Hematopoietic multipotent progenitor cell treated with erythropoietin and hydrocortisone succinate and interleukin-3 and kit ligand, for 8 days (in vitro differentiated cells): ENCODE results near the gene NAT16.
"Not testable (repeated sequence)": the region's sequence is repeated elsewhere in the genome, so short reads cannot be mapped to it uniquely, and the experiment has no call there.

Experiments
- DNase-seq: peaks from one replicate; pipeline ENCODE4 v3.0.0-alpha.2; 2015

The NAT16 gene

DNA sequence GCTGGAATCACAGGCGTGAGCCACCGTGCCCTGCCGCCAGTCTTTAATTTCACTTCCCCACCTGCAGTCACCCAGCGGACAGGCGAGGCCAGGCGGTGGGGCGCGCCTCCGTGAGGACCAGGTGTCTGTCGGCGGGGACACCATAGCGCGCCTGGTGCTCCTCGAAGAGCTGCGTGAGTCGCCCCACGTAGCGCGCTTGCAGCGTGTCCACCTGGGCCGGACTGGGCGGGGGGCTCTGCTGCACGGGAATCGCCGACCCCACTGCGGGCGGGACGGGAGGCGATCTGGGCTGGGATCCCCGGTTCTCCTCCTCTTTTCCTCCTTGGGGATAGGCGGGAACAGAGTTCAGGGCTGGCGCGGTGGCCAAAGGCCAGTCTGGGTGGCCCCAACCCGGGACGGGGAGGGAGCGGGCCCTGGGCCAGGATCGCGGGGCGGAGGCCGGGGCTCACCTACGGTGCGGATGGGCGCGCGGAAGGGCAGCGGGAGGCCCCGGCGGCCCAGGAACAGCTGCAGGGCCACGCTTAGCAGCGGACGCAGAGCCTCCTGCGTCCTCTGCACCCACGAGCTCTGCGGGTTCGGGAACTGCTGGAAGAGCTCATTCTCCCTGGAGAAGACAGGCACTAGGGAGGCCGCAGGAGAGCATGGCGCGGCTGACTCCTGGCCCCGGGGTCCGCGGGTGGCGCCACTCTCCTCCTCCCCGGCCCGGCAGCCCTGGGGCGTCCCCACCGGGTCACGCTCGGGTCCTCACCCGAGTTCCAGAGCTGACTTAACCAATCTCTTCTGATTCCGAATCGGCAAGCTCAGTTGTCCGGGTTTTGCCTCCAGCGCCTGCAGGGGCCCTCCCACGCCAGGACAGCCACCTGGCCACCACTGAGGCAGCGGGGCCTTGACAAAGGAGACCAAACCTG is 21.9 kb upstream of the NAT16 start:
- no peak for DNase-seq

DNA sequence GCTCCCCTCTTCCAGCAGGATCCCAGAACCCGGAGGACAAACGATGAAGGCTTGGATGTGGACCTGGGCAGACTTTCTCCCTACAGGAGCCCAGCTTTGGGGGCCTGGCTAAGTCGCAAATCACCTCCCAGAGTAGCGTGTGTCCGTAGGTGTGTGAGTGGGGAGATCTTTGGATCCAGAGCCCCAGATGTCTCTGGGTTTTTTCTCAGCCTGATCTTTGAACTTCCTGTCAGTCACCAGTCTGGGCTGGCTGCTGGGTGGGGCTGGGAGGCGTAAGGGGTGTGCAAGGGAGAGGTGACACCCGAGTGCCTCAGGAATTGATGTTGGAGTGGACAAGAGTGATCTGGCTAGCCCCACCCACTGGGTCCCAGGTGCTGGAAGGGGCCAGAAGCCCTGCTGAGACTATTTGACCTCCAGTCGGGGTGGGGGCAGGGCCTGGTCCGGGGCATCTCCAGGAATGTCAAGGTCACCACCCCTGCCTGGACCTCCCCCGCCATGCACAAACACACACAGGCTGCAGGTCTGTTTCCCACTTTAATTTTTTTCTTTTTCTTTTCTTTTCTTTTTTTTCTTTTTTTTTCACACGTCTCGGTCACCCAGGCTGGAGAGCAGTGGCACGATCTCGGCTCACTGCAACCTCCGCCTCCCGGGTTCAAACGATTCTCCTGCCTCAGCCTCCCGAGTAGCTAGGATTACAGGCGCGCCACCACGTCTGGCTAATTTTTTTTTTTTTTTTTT is 20.9 kb upstream of the NAT16 start, which contains the start of gene MOGAT3:
TSS of gene MOGAT3 (minus strand) at position 175 of the 738 bp plus-strand sequence. CDS start 182 bp downstream, outside the sequence.
- no peak for DNase-seq

DNA sequence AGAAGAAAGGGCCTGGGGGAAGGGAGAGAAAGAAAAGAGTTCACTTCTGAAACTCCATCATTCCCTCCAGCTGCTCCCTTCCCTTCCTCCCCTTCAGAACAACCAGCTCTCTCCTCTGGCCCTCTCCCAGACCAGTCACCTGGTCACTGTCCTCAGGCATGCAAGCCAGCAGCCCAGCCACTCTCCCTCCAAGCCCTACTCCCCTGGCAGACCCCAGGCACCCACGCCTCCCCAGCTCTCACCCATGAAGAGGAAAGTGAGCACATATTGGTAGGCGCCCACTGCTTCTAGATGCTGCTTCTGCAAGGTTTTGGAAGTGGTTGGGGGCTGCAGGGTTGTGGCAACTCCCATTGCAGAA is 20.4 kb upstream of the NAT16 start:
- DNase-seq: no peak

DNA sequence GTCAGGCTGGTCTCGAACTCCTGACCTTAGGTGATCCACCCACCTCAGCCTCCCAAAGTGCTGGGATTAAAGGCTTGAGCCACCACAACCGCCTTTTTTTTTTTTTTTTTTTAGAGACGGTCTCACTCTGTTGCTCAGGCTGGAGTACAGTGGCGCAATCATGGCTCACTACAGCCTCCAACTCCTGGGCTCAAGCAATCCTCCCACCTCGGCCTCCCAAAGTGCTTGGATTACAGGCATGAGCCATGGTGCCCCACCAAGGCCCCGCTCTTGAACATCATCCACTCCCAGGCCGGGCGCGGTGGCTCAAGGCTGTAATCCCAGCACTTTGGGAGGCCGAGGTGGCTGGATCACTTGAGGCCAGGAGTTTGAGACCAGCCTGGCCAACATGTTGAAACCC is 19.4 kb upstream of the NAT16 start:
- not testable (repeated sequence) for DNase-seq

DNA sequence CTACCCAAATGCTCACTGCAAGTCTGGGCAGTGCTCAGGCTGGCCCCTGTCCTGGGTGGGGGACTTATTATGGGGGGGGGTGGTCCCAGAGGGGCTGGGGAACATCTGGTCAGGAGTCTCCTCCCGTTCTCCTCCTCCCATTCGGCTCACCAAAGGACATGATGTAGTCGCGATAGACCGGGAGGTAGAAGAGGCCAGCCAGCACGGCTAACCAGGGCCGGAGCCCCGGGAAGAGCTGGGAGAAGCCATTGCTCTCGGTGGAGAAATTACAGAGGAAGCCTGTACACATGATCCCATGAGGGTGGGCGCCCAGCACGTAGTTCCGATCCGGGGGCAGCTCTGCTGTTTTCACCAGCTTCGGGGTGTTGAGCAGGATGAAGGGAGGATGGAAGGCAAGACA is 18.4 kb upstream of the NAT16 start:
- no peak for DNase-seq

DNA sequence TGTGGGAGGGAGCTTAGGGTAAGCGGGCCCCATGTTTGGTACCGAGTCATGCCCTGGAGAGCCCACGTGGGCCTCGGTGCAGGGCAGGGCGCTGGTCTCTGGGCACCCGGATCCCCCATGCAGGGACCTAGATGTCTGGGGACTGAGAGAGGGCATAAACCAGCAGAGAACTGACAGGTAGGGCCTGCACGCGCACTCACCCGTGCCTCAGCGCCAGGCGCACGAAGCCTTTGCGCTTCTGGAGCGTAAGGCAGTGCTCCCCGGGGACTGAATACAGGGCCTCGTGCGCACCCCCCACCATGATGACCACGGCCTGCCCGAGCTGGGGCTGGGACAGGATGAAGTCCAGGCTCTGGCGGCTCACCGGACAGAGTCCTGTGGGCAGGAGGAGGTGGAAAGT is 17.9 kb upstream of the NAT16 start:
- DNase-seq: no peak

DNA sequence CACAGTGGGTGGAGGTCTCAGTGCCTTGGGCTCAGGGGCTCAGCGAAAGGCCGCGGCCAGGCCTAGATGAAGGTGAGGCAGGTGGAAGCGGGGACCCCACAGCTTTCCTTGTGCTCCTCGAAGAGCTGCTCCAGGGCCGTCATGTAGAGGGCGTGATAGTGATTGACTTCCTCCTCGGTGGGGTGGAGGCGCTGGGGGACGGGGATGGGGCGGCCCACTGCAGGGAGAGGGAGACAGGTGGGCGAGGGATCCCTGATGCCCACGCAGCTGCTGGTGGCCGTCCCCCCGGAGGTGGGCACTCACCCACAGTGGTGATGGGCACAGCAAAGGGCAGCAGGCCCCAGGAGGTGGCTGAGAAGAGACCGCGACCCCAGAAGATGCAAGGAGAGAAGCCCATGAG is 15.8 kb upstream of the NAT16 start:
- no peak for DNase-seq

DNA sequence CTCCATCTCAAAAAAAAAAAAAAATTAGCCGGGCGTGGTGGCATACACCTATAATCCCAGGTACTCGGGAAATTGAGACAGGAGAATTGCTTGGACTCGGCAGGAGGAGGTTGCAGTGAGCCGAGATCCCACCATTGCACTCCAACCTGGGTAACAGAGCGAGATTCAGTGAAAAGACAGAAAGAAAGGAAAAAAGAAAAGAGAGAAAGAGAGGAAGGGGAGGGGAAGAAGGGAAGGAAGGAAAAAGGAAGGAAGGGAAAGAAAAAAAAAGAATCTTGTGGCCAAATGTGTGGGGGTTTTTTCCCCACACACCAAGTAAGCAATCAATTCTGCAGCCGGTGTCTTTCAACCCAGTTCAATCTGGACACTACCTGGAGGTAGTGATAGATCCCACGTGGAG is 9.0 kb upstream of the NAT16 start:
- no peak for DNase-seq

DNA sequence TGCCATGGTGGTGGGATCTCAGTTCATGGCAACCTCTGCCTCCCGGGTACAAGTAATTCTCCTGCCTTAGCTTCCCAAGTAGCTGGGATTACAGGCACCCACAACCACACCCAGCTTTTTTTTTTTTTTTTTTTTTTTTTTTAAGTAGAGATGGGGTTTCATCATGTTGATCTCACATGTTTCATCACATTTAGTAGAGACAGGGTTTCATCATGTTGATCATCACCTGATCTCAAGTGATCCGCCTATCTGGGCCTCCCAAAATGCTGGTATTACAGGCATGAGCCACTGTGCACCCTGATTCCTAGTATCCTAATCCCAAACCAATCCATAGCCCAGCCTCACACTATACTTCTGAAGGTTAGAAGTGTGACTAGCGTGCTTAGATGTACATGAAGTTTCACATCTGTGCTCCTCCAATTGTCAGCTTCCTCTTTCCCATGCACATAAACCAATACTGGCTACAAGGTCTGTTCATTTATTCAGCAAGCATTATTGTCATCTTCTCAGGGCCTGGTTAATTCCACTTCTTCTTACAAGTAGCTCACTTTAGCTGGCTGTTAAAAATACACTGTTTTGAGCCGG is 6.8 kb upstream of the NAT16 start:
- no peak for DNase-seq

DNA sequence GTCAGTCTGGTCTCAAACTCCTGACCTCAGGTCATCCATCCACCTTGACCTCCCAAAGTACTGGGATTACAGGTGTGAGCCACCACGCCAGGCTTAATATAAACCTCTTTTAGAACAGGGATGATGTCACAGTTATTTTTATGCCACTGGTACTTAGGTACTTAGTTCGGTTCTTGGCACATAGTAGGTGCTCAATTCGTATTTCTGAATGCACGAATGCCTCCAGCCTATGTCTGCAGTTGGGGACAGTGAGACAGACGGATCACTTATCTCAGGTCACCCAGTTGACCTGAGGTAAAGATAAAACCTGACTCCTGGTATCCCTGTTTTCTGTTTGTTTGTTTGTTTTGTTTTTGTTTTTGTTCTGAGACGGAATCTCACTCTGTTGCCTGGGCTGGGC is 6.1 kb upstream of the NAT16 start:
- no peak for DNase-seq

DNA sequence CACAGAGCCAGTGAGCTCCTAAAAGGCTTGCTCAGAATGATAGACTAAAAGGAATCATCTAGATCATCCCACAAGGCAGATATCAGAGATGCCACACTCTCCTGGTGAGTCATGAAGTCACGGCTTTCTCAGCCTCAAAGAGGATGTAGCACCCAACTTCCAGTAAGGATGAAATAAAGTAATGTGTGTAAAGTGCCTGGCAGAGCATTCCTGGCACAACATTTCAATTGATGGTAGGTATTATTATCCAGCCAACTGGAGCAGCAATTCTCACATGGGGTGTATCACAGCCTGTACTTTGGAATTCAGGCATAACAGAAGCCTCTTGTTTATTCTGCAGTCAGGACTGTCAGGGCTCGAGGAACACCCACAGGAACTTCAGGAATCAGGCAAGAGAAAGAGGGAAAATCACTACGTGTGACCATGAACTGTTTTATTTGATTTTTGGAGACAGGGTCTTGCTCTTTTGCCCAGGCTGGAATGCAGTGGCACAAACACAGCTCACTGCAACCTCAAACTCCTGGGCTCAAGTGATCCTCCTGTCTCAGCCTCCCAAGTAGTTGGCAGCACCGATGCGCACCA is 5.3 kb upstream of the NAT16 start:
- peak; percentile 33 for DNase-seq

DNA sequence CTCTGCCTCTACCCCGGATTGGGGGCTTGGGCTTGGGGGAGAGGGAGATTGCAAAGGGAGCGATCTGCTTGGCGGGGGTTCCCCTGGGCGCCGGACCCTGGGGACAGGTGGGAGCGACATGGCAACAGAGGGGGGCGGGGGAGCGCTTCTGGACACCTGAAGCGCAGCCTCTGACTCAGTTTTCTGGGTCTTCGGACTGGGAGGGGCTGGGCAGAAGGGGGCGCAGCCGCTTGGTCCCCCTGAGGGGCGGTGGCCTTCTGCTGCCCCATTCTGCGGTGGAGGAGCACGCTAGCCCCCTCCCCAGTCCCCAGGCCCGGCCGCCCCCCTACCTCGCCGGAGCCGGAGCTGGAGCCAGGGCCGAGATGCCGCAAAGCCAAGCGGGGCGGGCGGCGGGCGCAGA is 380 bp downstream of the NAT16 start:
- DNase-seq: no peak

DNA sequence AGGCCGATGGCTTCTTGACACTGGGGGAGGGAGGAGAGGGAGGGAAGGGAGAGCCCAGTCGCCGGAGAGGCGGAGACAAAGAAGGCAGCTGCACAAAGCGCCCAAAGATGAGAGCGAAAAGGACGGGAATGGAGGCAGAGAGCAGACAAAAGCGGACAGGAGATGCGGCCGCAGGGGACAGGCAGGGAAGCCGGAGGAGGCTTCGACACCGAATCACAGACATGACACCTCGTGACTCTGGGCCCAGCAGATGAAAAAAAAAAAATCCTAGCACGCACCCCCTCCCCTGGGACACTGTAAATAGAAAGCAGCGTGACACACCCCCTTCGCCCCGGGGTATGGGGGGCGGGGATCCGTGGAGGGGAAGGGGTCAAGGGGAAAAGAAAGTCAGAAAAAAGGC is 976 bp downstream of the NAT16 start:
- no peak for DNase-seq

DNA sequence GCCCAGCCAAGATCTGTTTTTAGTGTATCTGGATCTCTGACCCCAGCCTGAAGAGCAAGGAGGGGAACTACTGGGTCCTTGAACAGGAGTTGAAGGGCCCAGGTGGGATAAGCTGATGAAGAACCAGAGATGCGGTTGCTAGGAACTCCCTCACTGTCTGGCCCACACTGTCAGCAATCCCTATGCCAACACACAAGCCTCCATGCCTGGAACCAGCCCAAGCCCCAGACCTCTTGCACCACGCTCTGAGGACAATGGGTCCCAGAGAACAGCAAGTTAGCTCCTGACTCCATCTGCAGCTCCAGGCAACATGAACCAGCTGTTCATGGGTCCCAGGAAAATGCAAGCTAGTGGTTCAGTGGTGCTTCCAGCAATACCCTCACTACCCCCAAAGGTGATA is 2.4 kb downstream of the NAT16 start:
- no peak for DNase-seq

DNA sequence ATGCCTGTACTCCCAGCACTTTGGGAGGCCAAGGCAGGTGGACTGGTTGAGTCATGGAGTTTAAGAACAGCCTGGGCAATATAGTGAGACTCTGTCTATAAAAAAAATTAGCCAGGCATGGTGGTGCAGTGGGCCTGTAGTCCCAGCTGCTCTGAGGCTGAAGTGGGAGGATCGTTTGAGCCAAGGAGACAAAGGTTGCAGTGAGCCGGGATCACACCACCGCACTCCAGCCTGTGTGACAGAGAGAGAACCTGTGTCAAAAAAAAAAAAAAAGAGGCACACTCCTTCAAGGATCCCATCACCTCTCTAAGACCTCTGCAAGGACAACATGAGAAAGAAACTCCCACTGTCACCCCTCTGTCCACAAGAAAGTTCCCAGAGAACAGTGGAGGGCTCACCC is 4.4 kb downstream of the NAT16 start:
- DNase-seq: no peak

DNA sequence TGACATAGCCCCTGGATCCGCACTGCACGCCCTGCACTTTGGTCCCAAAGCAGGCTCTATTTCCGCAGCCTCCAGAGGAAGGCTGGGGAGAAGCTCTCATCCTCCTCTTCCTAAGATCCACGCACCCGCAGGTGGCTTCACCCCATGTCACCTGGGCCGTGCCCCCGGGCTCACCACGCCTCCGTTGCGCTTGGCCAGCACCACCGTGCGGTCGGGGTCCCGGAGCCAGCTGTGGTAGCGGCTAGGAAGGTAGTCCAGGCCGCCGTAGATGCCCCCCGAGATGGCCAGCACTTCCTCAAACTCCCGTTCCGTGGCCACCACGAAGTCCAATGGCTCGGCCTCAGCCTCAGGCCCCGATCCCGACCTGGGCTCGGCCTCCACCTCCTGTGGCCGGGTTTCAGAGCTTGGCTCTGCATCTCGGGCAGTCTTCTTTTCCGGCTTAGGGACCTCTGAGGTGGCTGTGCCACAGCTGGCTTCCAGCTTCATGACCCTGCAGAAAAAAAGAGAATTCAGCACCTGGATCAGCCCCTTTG is 5.7 kb downstream of the NAT16 start:
- DNase-seq: no peak

DNA sequence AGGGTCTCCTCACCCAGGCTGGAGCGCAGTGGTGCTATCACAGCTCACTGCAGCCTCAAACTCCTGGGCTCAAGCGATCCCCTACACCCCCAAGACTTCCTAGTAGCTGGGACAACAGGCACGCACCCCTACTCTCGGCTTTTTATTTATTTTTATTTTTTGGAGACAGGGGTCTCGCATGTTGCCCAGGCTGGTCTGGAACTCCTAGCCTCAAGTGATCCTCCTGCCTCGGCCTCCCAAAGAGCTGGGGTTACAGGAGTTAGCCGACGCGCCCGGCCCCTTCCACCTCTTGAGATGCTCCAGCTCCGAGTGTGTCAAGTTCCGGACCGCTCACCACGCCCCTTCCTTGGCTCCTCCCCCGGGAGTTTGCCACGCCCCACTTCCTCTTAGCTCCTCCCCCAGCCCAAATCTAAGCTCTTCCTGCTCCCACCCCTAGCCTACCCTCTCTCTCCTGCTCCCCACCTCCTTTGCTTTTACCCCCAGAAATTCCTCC is 6.3 kb downstream of the NAT16 start:
- DNase-seq: peak; percentile 65

DNA sequence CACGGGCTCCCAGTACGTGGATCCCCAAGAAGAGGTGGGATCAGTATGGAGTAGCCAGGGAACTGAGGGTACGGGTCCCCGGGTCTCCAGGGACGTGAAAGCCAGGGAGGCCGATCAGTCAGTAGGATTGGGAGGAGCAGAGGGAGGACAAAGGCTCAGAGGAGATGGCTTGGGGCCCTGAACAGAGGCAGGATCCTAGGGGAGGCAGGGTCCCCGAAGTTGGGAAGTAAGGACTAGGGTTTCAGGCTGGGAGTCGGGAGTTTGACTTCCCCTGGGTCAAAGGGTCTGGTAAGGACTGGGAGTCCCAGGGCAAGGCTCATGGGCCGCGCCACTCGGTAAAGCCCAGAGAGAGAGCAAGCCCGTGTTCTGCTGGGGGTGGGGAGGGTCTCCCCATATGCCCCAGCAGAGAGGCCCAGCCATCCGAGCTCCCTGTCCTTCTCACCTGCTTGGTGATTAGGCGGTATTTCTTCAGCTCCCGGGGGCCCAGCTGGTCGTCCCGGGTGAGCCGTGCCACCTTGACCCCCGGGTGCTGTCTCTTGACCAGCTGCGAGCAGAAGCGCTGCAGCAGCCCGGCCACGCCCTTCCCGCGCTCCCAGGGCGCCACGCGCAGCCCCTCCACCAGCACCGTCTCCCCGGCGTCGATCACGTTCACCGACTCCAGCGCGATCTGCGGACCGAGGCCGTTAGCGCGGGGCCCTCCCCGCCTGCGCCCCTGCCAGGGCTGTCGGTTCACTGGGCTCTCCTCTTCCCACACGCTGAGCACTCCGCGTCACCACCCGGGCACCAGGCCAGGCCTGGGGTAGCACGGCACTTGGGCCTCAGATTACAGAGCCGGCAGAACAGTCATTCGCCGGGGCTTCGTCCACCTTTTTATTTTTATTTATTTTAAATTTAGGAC is 7.0 kb downstream of the NAT16 start:
- peak; percentile 86 for DNase-seq

DNA sequence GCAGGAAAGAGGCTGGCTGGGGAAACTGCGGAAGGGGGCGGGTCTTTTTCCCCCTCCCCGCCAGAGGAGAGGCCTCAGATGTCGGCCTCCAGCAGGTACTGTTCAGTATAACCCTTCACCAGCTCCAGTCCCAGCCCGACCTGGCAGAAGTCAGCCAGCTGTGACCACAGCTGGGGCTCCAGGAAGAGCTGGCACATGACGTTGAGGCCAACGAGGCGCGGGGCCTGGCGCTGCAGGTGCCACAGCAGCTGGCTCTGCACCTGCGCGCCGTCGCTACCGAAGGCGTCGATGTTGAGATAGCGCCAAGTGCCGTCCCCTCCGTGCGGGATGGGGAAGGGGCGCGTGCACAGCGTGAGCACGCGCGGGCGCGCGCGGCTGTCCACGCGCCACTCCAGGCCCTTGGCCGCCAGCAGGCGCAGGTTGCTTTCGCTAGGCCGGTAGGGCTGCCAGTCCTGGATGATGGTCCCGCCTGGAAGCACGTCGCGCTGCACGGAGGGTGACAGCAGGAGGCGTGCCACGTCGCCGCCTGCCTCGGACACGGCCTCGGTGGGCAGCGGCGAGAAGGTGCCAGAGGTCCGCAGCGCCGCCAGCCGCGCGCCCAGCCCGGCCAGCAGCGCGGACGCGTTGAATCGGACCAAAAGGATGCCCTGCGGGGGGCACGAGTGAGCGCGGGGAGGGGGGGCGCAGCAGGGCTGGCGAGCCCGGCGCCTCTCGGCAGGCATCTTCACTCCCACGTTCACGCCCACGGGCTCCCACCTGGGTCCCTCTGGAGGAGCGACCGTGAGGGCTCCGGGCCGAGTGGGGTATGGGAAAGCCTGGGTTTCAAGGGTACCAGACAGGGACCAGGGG is 7.9 kb downstream of the NAT16 start:
- DNase-seq: no peak

DNA sequence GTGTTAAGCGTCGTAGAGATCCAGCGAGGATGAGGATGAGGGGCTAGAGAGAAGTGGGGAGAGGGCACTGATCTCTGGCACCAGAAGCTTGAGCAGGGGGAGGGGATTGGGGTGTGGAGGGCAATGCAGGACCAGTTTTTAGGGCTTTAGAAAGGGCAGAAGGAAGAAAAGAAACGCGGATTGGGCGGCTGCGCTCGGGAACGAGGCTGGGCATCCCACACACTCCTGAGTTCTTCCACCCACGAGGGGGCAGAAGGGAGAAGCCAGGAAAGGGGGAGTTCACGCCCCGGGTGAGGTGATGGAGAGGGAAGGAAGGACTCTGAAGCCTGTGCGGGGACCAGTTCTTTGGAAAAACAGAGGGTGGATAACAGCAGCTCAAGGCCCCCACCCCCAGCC is 8.7 kb downstream of the NAT16 start:
- peak; percentile 27 for DNase-seq
